NCI-H2196 treated with DMSO at 0.1 percent for 48 hours (cell line): ENCODE results near the gene MAP4K3.
"Not testable (repeated sequence)": the region's sequence is repeated elsewhere in the genome, so short reads cannot be mapped to it uniquely, and the experiment has no call there.

ENCODE experiments used
- DNase-seq: peaks from one replicate; lab custom pipeline; 2025; ENCODE audit not compliant: unreplicated experiment; lab: John Stamatoyannopoulos, UW

The MAP4K3 gene

GRCh38 chr2:39244963-39245625 lies 192.0 kb downstream of the MAP4K3 start:
- not testable (repeated sequence) for DNase-seq

GRCh38 chr2:39244241-39244862 lies 192.7 kb downstream of the MAP4K3 start:
- DNase-seq, result not testable (repeated sequence)

GRCh38 chr2:39243469-39244123 lies 193.5 kb downstream of the MAP4K3 start, which contains the start of gene CDKL4:
Gene CDKL4 (minus strand): TSS chr2:39243970.
- DNase-seq, result no peak

GRCh38 chr2:39241588-39241987 lies 195.5 kb downstream of the MAP4K3 start:
- DNase-seq, result no peak

- DNase-seq, result no peak
Observed at GRCh38 chr2:39240758-39241157, 196.3 kb downstream of the MAP4K3 start.

- no peak for DNase-seq
Observed at GRCh38 chr2:39234754-39235153, 202.3 kb downstream of the MAP4K3 start.

- no peak for DNase-seq
Observed at GRCh38 chr2:39232141-39232540, 204.9 kb downstream of the MAP4K3 start.

- DNase-seq, result no peak
Observed at GRCh38 chr2:39228413-39229209, 208.5 kb downstream of the MAP4K3 start.

GRCh38 chr2:39227628-39228412 lies 209.3 kb downstream of the MAP4K3 start:
- peak; percentile 22 for DNase-seq

GRCh38 chr2:39225567-39225966 lies 211.5 kb downstream of the MAP4K3 start:
- no peak for DNase-seq

- DNase-seq, result no peak
Observed at GRCh38 chr2:39223909-39224308, 213.2 kb downstream of the MAP4K3 start.

GRCh38 chr2:39221459-39221858 lies 215.6 kb downstream of the MAP4K3 start:
- no peak for DNase-seq

GRCh38 chr2:39220136-39220535 lies 216.9 kb downstream of the MAP4K3 start:
- no peak for DNase-seq

- DNase-seq, result no peak
Observed at GRCh38 chr2:39218391-39218790, 218.7 kb downstream of the MAP4K3 start.

GRCh38 chr2:39217192-39217550 lies 219.9 kb downstream of the MAP4K3 start:
- DNase-seq, result no peak

- DNase-seq, result no peak
Observed at GRCh38 chr2:39216346-39217191, 220.5 kb downstream of the MAP4K3 start.

- DNase-seq, result no peak
Observed at GRCh38 chr2:39215545-39215944, 221.5 kb downstream of the MAP4K3 start.

GRCh38 chr2:39213015-39213414 lies 224.1 kb downstream of the MAP4K3 start:
- no peak for DNase-seq

GRCh38 chr2:39210846-39211245 lies 226.2 kb downstream of the MAP4K3 start:
- DNase-seq, result no peak

- no peak for DNase-seq
Observed at GRCh38 chr2:39203382-39203781, 233.7 kb downstream of the MAP4K3 start.
